Measurements from ENCODE around the gene TIMM17A. TPM values are rescaled to one million over a fixed set of nuclear protein-coding genes. Genes with fewer than 3 reads are reported as not detected.

Gene TIMM17A
- total and polyA plus RNA-seq, 2 of the 4 experiments (the other 2 are of a cell fraction), result 80.4 to 87.3 TPM

DNA sequence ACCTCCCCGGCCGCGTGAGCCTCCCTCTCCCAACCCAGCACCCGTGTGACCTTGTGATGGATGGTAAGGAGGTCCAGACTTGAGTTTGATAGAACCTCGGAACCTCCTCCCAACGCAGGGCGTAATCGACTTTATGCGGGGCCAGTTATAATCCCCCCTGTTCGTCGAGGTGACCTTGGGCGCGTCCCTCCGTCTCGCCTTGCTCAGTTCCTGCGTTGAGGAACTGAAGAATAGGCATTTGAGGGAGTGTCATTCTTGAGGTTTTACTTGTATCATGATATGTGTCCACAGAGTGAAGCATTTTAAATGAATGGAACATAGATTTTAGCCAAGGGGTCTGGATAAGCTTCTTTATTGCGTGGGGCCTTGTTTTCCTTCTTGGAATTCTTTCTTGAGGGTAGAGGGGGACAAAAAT is 433 bp downstream of the TIMM17A start:
- peak overlapping the region; percentile 92 for H3K4ac ChIP-seq (ENCODE audit: low read depth, low read length)
- no peak overlapping the region; the same call in 1 of the 2 replicates for H3K18ac ChIP-seq (ENCODE audit: low read depth, low read length)
- no peaks in the 10 kb centered on the region for H3K27me3 ChIP-seq (ENCODE audit: control insufficient read depth, insufficient read depth, low read length)
- H3K4me3 ChIP-seq (ENCODE audit: insufficient read depth, low read depth, low read length), result peak overlapping the region; percentile 82
- no peak overlapping the region for H2BK20ac ChIP-seq (ENCODE audit: low read depth, low read length)
- CTCF ChIA-PET, result interaction anchor here (1.6 kb wide), 1 partner anchor 60 kb away, joined by 3 read pairs; no protein-coding TSS in a partner anchor
- peaks cover 2% of the 10 kb centered on the region; the same call in 1 of the 2 replicates for H3K4me1 ChIP-seq (ENCODE audit: control insufficient read depth, insufficient read depth, low read length)
- in situ Hi-C loops (cut with MboI; ENCODE audit: low sequenced_read_pairs) (loop anchor here (25.0 kb wide), 1 partner anchor 418 kb away; the partner anchor contains the start of gene NAV1), intact Hi-C loops (cut with micrococcal nuclease) (loop anchor here (1.0 kb wide), 1 partner anchor 59 kb away; no protein-coding TSS in a partner anchor), dilution Hi-C loops (cut with HindIII; ENCODE audit: low sequenced_read_pairs, unreplicated experiment) (no loop called here)
- no peaks in the 10 kb centered on the region for H4K20me1 ChIP-seq (ENCODE audit: insufficient read depth, low read length)
- H3K23ac ChIP-seq (ENCODE audit: low read depth, low read length), result peak overlapping the region; percentile 96
- ATAC-seq (ENCODE audit: low read depth), result peak; percentile 50
- peak overlapping the region; percentile 88 to 94 for H4K8ac ChIP-seq (ENCODE audit: low read depth in 2 of 2, low read length in 2 of 2)
- H3K9ac ChIP-seq (ENCODE audit: low read depth, low read length), result peak overlapping the region; percentile 97
- no peak for DNase-seq
- peak overlapping the region; percentile 86 for H3K4me2 ChIP-seq (ENCODE audit: low read depth, low read length)
- TSS peak; percentile 64 for BruUV-seq (replicated peaks)
- H3K27ac ChIP-seq (ENCODE audit: insufficient read depth, low read length), result peak overlapping the region; percentile 93
- peaks cover 3% of the 10 kb centered on the region for H3K9me1 ChIP-seq (ENCODE audit: insufficient read depth, low read length)
- H2AK9ac ChIP-seq (replicated peaks; ENCODE audit: low read depth, low read length, poor library complexity), result peak overlapping the region; percentile 93
- H3K79me1 ChIP-seq (ENCODE audit: low read depth in 1 of 2, low read length in 2 of 2), result peaks cover 8 to 34% of the 10 kb centered on the region in 2 experiments
- H4K5ac ChIP-seq (ENCODE audit: low read depth, low read length), result peak overlapping the region; percentile 80
- POLR2A ChIA-PET (ENCODE audit: unreplicated experiment), result no interaction called here
- H3K9me3 ChIP-seq (ENCODE audit: control insufficient read depth, insufficient read depth, low read length), result no peaks in the 10 kb centered on the region
- peak overlapping the region; percentile 95 for H2AFZ ChIP-seq (replicated peaks; ENCODE audit: low read length, poor library complexity)
- peaks cover 13% of the 10 kb centered on the region; the same call in 1 of the 2 replicates for H3K36me3 ChIP-seq (ENCODE audit: control insufficient read depth, insufficient read depth, low read length)
- peak overlapping the region; percentile 85 for H4K91ac ChIP-seq (ENCODE audit: insufficient read depth, low read depth, low read length)
- H3K56ac ChIP-seq (ENCODE audit: extremely low read depth, insufficient read depth, low read length), result peak overlapping the region; percentile 86
- H3K14ac ChIP-seq (replicated peaks; ENCODE audit: low read depth, low read length), result peak overlapping the region; percentile 96
- peak overlapping the region; percentile 59 for H2BK120ac ChIP-seq (ENCODE audit: low read depth, low read length)
- H2BK5ac ChIP-seq (ENCODE audit: low read depth, low read length, poor library complexity, severe bottlenecking), result peak overlapping the region; percentile 85
- TF ChIP-seq MXI1 (IDR thresholded peaks at IDR 0.05; ENCODE audit: borderline replicate concordance, low read depth, low read length) (no peak; the same call in 1 of the 2 replicates), BHLHE40 (IDR thresholded peaks at IDR 0.05; ENCODE audit: low read depth, low read length) (no peak), RCOR1 (IDR thresholded peaks at IDR 0.05; ENCODE audit: insufficient replicate concordance, low read length) (no peak), FOS (IDR thresholded peaks at IDR 0.05; ENCODE audit: low read depth, low read length) (no peak), CEBPB (IDR thresholded peaks at IDR 0.05; ENCODE audit: low read depth, low read length) (no peak), RAD21 (IDR thresholded peaks at IDR 0.05; ENCODE audit: low read length) (no peak), SMC3 (IDR thresholded peaks at IDR 0.05; ENCODE audit: low read depth, low read length) (no peak), NFE2L2 (IDR thresholded peaks at IDR 0.05; ENCODE audit: low read depth, low read length) (no peak), MAFK (IDR thresholded peaks at IDR 0.05; ENCODE audit: low read depth, low read length) (no peak)
- TF ChIP-seq, protein P1, sequence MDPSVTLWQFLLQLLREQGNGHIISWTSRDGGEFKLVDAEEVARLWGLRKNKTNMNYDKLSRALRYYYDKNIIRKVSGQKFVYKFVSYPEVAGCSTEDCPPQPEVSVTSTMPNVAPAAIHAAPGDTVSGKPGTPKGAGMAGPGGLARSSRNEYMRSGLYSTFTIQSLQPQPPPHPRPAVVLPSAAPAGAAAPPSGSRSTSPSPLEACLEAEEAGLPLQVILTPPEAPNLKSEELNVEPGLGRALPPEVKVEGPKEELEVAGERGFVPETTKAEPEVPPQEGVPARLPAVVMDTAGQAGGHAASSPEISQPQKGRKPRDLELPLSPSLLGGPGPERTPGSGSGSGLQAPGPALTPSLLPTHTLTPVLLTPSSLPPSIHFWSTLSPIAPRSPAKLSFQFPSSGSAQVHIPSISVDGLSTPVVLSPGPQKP (IDR thresholded peaks at IDR 0.05; ENCODE audit: borderline replicate concordance, low read depth, low read length), result no peak
- WGBS, 2 experiments (ENCODE audit: extremely low coverage in 2 of 2, insufficient read length in 1 of 2), result no CpG with 5 or more reads among the region's 17 CpGs
- H2AK5ac ChIP-seq (ENCODE audit: low read depth, low read length), result peak overlapping the region; percentile 96
- no peak overlapping the region for H2BK15ac ChIP-seq (ENCODE audit: low read depth, low read length)

Data from IMR-90 (cell line).